WI38 (cell line): Measurements from ENCODE around the gene ZNF414.

Source experiments
- H3K4me3 ChIP-seq: 2 replicates; pipeline ENCODE4 v1.5.1; 2011; ENCODE audit warnings: low read depth, mild to moderate bottlenecking, control low read depth, low read length
- CTCF ChIP-seq: IDR thresholded peaks from 2 replicates; pipeline ENCODE4 v1.5.1; 2012; ENCODE audit warnings: low read depth, mild to moderate bottlenecking, control low read depth, low read length

The ZNF414 gene

DNA sequence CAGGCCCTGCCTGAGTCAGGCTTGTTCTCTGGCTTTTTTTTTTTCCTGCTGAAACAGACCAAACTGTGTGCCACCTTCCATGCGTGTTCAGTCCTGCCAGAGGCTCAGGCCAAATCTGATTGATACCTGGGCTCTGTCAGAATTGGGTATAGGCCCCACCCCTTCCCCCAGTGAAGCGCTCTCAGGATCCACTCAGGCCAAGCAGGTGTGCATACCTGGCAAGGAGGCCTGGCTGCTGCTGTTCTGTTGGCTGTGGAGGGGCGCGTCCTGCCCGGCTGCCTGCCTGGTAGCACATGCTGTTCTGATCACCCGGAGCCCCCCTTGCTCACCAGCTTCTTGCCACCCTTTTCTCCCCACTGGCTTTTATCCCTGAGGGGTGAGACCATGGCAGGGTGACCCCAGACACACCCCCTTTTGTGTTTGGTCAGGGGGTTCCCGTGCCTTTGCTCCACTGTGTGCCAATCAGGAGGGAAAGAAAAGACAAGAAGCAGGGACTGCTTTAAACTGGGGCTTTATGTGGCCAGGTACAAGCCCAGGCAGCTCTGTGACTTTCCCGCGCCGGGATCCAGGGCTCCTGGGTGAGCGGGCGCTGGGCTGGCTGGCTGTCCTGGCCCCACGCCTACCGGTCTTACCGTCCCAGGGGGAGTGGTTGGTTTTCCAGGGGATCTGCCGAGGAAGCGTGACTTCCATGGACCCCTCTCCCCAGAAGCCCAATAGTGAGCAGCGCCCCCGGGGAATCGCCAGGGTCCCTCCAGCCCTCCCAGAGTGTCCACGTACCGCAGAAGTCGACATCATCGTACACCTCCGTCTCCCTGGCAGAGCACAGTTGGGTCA is 24.2 kb downstream of the ZNF414 start:
- no peak for TF ChIP-seq CTCF
- H3K4me3 ChIP-seq = no peak overlapping the region

DNA sequence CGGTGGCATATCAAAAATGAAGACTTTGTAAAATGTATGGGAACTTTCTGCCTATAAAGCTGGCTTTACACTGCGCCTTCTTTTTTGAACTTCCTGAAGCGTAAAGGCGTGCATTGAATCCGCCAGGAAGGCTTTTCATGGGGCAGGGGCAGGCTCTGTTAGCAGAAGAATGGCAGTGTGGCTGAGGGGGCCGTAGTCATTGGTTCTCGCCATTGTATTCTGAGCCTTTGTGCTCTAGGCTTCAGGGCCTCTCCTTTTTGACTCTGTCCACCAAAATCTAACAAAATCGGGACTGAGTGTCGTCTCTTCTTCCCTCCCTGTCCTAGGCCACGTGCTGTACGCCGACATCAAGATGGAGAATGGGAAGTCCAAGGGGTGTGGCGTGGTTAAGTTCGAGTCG is 25.6 kb downstream of the ZNF414 start:
- TF ChIP-seq CTCF = no peak
- H3K4me3 ChIP-seq = no peak overlapping the region

- no peak overlapping the region for H3K4me3 ChIP-seq
- no peak for TF ChIP-seq CTCF
Measured at GRCh38 chr19:8487137-8487851, 26.7 kb downstream of the ZNF414 start.

GRCh38 chr19:8486661-8487136 is 27.3 kb downstream of the ZNF414 start:
- TF ChIP-seq CTCF = no peak

DNA sequence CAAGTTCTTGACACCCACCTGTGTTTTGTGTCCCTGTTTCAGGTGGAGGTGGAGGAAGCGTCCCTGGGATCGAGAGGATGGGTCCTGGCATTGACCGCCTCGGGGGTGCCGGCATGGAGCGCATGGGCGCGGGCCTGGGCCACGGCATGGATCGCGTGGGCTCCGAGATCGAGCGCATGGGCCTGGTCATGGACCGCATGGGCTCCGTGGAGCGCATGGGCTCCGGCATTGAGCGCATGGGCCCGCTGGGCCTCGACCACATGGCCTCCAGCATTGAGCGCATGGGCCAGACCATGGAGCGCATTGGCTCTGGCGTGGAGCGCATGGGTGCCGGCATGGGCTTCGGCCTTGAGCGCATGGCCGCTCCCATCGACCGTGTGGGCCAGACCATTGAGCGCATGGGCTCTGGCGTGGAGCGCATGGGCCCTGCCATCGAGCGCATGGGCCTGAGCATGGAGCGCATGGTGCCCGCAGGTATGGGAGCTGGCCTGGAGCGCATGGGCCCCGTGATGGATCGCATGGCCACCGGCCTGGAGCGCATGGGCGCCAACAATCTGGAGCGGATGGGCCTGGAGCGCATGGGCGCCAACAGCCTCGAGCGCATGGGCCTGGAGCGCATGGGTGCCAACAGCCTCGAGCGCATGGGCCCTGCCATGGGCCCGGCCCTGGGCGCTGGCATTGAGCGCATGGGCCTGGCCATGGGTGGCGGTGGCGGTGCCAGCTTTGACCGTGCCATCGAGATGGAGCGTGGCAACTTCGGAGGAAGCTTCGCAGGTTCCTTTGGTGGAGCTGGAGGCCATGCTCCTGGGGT is 28.2 kb downstream of the ZNF414 start:
- H3K4me3 ChIP-seq = no peak overlapping the region

More at GRCh38 chr19:8486661-8487136, 27.3 kb downstream of the ZNF414 start:
- no peak overlapping the region for H3K4me3 ChIP-seq

GRCh38 chr19:8484331-8484894 is 29.6 kb downstream of the ZNF414 start:
- TF ChIP-seq CTCF = no peak
- no peak overlapping the region for H3K4me3 ChIP-seq

More for the DNA sequence above, 28.2 kb downstream of the ZNF414 start:
- no peak for TF ChIP-seq CTCF
